ENCODE data around the gene NT5C3B.

DNA sequence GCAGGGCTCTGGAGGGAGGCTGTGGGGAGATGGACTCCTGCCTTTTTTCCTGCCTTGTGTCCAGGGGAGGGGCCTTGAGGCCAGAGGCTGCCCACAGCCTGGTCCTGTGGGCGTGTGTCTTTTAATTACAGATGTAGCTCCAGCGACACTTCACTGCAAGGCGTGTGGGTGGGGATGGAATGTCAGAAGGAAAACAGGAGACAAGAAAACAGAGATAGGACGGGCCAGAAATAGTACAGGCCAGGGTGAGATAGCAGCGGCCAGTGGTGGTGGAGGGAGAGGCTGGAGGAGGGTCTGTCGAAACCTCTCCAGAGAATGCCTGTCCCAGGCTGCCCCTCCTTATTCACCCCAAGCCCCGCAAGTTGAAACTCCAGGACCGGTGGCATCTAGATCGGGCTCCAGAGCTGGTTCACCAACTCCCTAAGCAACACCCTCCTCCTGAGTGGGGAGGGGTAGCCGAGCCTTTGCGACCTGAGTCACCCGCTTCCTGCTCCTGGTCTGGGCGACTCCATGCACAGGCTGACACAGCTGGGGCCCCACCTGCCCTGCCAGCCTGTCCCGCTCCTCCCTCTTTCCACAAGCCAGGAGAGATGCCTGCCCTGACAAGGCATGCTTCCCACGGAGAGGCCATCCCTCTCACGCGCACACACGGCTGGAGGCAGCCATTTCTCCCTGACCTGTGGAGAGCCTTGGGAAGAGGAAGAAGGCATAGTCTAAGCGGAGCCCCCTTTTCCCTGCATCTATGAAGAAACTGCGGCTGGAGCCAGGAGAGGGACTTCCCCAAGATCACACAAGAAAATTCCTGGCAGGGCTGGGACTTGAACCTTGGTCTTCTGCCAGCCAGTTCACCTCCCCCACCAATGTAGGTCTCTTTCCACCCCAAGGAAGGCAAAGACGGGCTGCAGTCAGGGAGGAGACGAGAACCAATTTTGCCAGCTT lies 42.9 kb downstream of the NT5C3B start:
- TF ChIP-seq, protein P1, sequence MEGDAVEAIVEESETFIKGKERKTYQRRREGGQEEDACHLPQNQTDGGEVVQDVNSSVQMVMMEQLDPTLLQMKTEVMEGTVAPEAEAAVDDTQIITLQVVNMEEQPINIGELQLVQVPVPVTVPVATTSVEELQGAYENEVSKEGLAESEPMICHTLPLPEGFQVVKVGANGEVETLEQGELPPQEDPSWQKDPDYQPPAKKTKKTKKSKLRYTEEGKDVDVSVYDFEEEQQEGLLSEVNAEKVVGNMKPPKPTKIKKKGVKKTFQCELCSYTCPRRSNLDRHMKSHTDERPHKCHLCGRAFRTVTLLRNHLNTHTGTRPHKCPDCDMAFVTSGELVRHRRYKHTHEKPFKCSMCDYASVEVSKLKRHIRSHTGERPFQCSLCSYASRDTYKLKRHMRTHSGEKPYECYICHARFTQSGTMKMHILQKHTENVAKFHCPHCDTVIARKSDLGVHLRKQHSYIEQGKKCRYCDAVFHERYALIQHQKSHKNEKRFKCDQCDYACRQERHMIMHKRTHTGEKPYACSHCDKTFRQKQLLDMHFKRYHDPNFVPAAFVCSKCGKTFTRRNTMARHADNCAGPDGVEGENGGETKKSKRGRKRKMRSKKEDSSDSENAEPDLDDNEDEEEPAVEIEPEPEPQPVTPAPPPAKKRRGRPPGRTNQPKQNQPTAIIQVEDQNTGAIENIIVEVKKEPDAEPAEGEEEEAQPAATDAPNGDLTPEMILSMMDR (IDR thresholded peaks at IDR 0.05; ENCODE audit: insufficient read depth, low read length) = no peak
- TF ChIP-seq GABPA (IDR thresholded peaks at IDR 0.05; ENCODE audit: low read depth) = no peak
- no peak for TF ChIP-seq POLR2AphosphoS5 (IDR thresholded peaks at IDR 0.05; ENCODE audit: low read depth)

All from HL-60 (cell line).